Testis (tissue), 3 donors: ENCODE measurements around the gene ROMO1. TPM values are rescaled to one million over a fixed set of nuclear protein-coding genes. Genes with fewer than 3 reads are reported as not detected.
"Not testable (repeated sequence)": the region's sequence is repeated elsewhere in the genome, so short reads cannot be mapped to it uniquely, and the experiment has no call there.

Experiments used
- DNase-seq: peaks from one replicate; pipeline ENCODE4 v3.0.0-alpha.2; 2019
- H3K27ac ChIP-seq, 2 donors: fragments of 200-600 bp; sonication (generic); one replicate each; pipeline ENCODE4 v1.5.1; 2019
- H3K27me3 ChIP-seq: fragments of 200-600 bp; sonication (generic); one replicate; pipeline ENCODE4 v1.5.1; 2019
- H3K36me3 ChIP-seq: fragments of 200-600 bp; sonication (generic); one replicate; pipeline ENCODE4 v1.5.1; 2017; ENCODE audit warnings: low read depth; ENCODE audit errors: missing control alignments
- H3K4me1 ChIP-seq: fragments of 200-600 bp; sonication (generic); one replicate; pipeline ENCODE4 v1.5.1; 2019
- H3K4me3 ChIP-seq, 2 donors: fragments of 200-600 bp; sonication (generic); one replicate each; pipeline ENCODE4 v1.5.1; 2017 to 2019
- H3K9me3 ChIP-seq: fragments of 200-600 bp; sonication (generic); one replicate; pipeline ENCODE4 v1.5.1; 2017
- CTCF ChIP-seq, 3 experiments: fragments of 450-650 bp in 2 of 3; fragments of 200-600 bp in 1 of 3; sonication (generic) in 1 of 3; IDR thresholded peaks; one replicate each; pipeline ENCODE4 v1.5.1; 2016 to 2019; ENCODE audit warnings: antibody characterized with exemption in 3 of 3, mild to moderate bottlenecking in 2 of 3, moderate library complexity in 1 of 3
- POLR2A ChIP-seq: fragments of 450-650 bp; IDR thresholded peaks from one replicate; pipeline ENCODE4 v1.6.1; 2017; ENCODE audit warnings: antibody characterized with exemption, mild to moderate bottlenecking, moderate library complexity
- WGBS, 2 donors: methylation state at CpG; one replicate each; pipeline ENCODE4 v1.1.5; 2018; 5-methylcytosine and 5-hydroxymethylcytosine counted together
- intact Hi-C: fragments of 100-400 bp; cut with DNase I; formaldehyde crosslinking; loops from one replicate; pipeline ENCODE4 v1.15.1; 2023; ENCODE audit warnings: low total_unique reads
- polyA plus RNA-seq: library from polyadenylated mRNA; stranded (reverse); fragments of 350-450 nt; fragmentation: Illumina TruSeq; extraction: RNeasy Lipid Tissue Mini Kit (QIAGEN cat#74804); gene quantifications from one replicate; pipeline ENCODE4 v1.2.3, GENCODE V29; 2014; ENCODE audit warnings: low read depth, low replicate concordance; ENCODE audit not compliant: insufficient read depth
- total RNA-seq, 2 donors: library from RNA; depleted of rRNA; stranded (reverse); fragments of >200 nt; gene quantifications; one replicate each; pipeline ENCODE4 v1.2.3, GENCODE V29; 2016

Gene ROMO1
- total and polyA plus RNA-seq, 3 donors from 2014 or later: 160 to 276 (median 200) TPM

- Histone ChIP-seq H3K27me3 (no peaks in the 10 kb centered on the region), H3K9me3 (no peaks in the 10 kb centered on the region), H3K27ac (no peak overlapping the region), H3K36me3 (peaks cover 7% of the 10 kb centered on the region), H3K4me3 (no peak overlapping the region), H3K4me1 (peaks cover 14% of the 10 kb centered on the region)
- TF ChIP-seq POLR2A (no peak), CTCF (IDR thresholded peaks at IDR 0.05) (no peak)
- WGBS, 2 donors: 53 to 57% methylated on average over 4 of the region's 4 CpGs
- intact Hi-C loops: no loop called here
- no peak for DNase-seq
Measured at GRCh38 chr20:35702824-35703695, 3.9 kb downstream of the ROMO1 start.

GRCh38 chr20:35704514-35705261 lies 5.5 kb downstream of the ROMO1 start:
- Histone ChIP-seq H3K27ac (no peak overlapping the region), H3K36me3 (peaks cover 7% of the 10 kb centered on the region), H3K4me1 (peaks cover 9% of the 10 kb centered on the region)

GRCh38 chr20:35705894-35706293 lies 6.7 kb downstream of the ROMO1 start:
- H3K9me3 ChIP-seq, H3K27ac ChIP-seq, H3K4me1 ChIP-seq, H3K36me3 ChIP-seq, H3K27me3 ChIP-seq, H3K4me3 ChIP-seq, DNase-seq, intact Hi-C loops: not testable (repeated sequence)
- WGBS, 2 donors: 78 to 84% methylated on average over 11 of the region's 11 CpGs

More at GRCh38 chr20:35704514-35705261, 5.5 kb downstream of the ROMO1 start:
- no peak overlapping the region for H3K4me3 ChIP-seq
- H3K27me3 ChIP-seq: no peaks in the 10 kb centered on the region
- WGBS, 2 donors: 71 to 81% methylated on average over 5 of the region's 5 CpGs
- DNase-seq: no peak
- TF ChIP-seq CTCF (IDR thresholded peaks at IDR 0.05) (no peak), POLR2A (no peak)
- intact Hi-C loops: no loop called here
- H3K9me3 ChIP-seq: no peaks in the 10 kb centered on the region

- H3K27ac ChIP-seq, H3K27me3 ChIP-seq, H3K4me1 ChIP-seq, H3K4me3 ChIP-seq, intact Hi-C loops, DNase-seq, H3K36me3 ChIP-seq, H3K9me3 ChIP-seq: not testable (repeated sequence)
- WGBS, 2 donors: 81 to 88% methylated on average over 17 of the region's 17 CpGs
Measured at GRCh38 chr20:35706591-35707529, 7.7 kb downstream of the ROMO1 start.

- DNase-seq: no peak
- 40 to 47% methylated on average over 1 of the region's 1 CpG for WGBS, 2 donors
- peaks cover 7% of the 10 kb centered on the region for H3K36me3 ChIP-seq
Measured at GRCh38 chr20:35708502-35708901, 9.3 kb downstream of the ROMO1 start.

More at GRCh38 chr20:35708502-35708901, 9.3 kb downstream of the ROMO1 start:
- intact Hi-C loops: no loop called here
- Histone ChIP-seq H3K4me1 (no peaks in the 10 kb centered on the region), H3K27ac (no peak overlapping the region), H3K4me3 (no peak overlapping the region), H3K27me3 (no peaks in the 10 kb centered on the region), H3K9me3 (no peaks in the 10 kb centered on the region)
- TF ChIP-seq CTCF (IDR thresholded peaks at IDR 0.05) (no peak), POLR2A (no peak)
